Ishikawa (cell line): Measurements from ENCODE around the gene C3orf85.

Source experiments
- CEBPB ChIP-seq: IDR thresholded peaks from 2 replicates; pipeline ENCODE4 v1.6.1; 2012
- CREB1 ChIP-seq: IDR thresholded peaks from 2 replicates; pipeline ENCODE4 v1.6.1; 2012; ENCODE audit warnings: low read depth
- EGR1 ChIP-seq: IDR thresholded peaks from 2 replicates; pipeline ENCODE4 v1.6.1; 2012
- EP300 ChIP-seq: IDR thresholded peaks from 2 replicates; pipeline ENCODE4 v1.6.1; 2012; ENCODE audit warnings: borderline replicate concordance
- FOXM1 ChIP-seq: IDR thresholded peaks from 2 replicates; pipeline ENCODE4 v1.6.1; 2012; ENCODE audit warnings: low read depth, borderline replicate concordance
- MAX ChIP-seq: IDR thresholded peaks from 2 replicates; pipeline ENCODE4 v1.6.1; 2012
- NFIC ChIP-seq: IDR thresholded peaks from 2 replicates; pipeline ENCODE4 v1.6.1; 2012
- RAD21 ChIP-seq: IDR thresholded peaks from 2 replicates; pipeline ENCODE4 v1.6.1; 2012; ENCODE audit warnings: low read depth
- REST ChIP-seq: IDR thresholded peaks from 2 replicates; pipeline ENCODE4 v1.6.1; 2012; ENCODE audit warnings: low read depth, mild to moderate bottlenecking
- TAF1 ChIP-seq: IDR thresholded peaks from 2 replicates; pipeline ENCODE4 v1.6.1; 2012; ENCODE audit warnings: low read depth, mild to moderate bottlenecking
- TCF12 ChIP-seq: IDR thresholded peaks from 2 replicates; pipeline ENCODE4 v1.6.1; 2012; ENCODE audit warnings: low read depth
- TEAD4 ChIP-seq: IDR thresholded peaks from 2 replicates; pipeline ENCODE4 v1.6.1; 2012
- USF1 ChIP-seq: IDR thresholded peaks from 2 replicates; pipeline ENCODE4 v1.6.1; 2012
- YY1 ChIP-seq: IDR thresholded peaks from 2 replicates; pipeline ENCODE4 v1.6.1; 2012; ENCODE audit warnings: low read depth
- ZBTB7A ChIP-seq: IDR thresholded peaks from 2 replicates; pipeline ENCODE4 v1.6.1; 2012; ENCODE audit warnings: low read depth

The C3orf85 gene

DNA sequence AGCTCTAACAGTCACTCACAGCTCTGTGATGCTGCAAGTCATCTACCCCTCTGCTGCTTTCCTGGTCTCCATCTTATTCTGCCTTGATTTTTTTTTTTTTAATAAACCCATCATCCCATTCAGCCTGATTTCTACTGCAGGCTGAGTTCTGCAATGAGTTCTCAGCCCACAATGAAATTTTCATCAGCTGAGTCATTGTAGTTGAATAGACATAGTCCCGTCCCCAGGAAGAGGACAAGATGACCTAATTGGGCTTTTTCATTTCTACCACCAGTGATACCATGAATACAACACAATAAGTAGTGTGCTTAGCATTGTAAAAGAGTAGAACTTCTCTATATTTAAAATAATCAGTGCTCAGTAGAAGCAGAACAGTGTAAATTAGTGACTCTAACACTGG is 59.3 kb downstream of the C3orf85 start:
- TF ChIP-seq CREB1 (no peak), RAD21 (no peak), REST (no peak), CEBPB (no peak), USF1 (no peak), FOXM1 (no peak), ZBTB7A (no peak), TEAD4 (no peak), YY1 (no peak), MAX (no peak), NFIC (no peak), EP300 (no peak), EGR1 (no peak), TAF1 (no peak), TCF12 (no peak)
